Measurements from ENCODE around the gene SORBS1. TPM values are rescaled to one million over a fixed set of nuclear protein-coding genes. Genes with fewer than 3 reads are reported as not detected.

SORBS1 gene
- total RNA-seq, 4 donors from 2014 or later = 35.1 to 53.1 (median 43.3) TPM

DNA sequence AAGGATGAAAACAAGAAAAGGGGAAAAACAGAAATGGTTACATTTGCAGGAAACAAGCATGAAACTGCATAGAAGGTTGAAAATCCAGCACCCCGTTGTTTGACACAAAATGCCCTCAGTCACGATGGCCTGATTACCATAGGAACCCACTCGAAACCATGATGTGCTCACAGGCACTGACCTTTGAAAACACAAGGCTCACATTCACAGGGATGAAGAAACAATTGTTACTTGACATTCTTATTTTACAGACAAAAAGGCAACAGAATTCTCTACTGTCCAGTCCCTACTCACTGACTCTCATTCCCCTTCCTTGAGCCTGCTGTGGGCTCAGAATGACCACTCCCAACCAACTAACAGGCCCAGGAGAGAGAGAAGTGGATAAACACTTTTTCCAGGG is 138.9 kb downstream of the SORBS1 start:
- no peak for DNase-seq (ENCODE audit: low spot score in 2 of 2)
- intact Hi-C loops (cut with DNase I; ENCODE audit: low total_unique reads) = no loop called here
- TF ChIP-seq, protein P1, sequence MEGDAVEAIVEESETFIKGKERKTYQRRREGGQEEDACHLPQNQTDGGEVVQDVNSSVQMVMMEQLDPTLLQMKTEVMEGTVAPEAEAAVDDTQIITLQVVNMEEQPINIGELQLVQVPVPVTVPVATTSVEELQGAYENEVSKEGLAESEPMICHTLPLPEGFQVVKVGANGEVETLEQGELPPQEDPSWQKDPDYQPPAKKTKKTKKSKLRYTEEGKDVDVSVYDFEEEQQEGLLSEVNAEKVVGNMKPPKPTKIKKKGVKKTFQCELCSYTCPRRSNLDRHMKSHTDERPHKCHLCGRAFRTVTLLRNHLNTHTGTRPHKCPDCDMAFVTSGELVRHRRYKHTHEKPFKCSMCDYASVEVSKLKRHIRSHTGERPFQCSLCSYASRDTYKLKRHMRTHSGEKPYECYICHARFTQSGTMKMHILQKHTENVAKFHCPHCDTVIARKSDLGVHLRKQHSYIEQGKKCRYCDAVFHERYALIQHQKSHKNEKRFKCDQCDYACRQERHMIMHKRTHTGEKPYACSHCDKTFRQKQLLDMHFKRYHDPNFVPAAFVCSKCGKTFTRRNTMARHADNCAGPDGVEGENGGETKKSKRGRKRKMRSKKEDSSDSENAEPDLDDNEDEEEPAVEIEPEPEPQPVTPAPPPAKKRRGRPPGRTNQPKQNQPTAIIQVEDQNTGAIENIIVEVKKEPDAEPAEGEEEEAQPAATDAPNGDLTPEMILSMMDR (IDR thresholded peaks at IDR 0.05) = no peak
- no peak for TF ChIP-seq POLR2A (IDR thresholded peaks at IDR 0.05)
- no peak overlapping the region for H3K4me3 ChIP-seq (ENCODE audit: low read depth, poor library complexity, severe bottlenecking)
- WGBS, 2 donors = 85 to 86% methylated on average over 3 of the region's 3 CpGs

DNA sequence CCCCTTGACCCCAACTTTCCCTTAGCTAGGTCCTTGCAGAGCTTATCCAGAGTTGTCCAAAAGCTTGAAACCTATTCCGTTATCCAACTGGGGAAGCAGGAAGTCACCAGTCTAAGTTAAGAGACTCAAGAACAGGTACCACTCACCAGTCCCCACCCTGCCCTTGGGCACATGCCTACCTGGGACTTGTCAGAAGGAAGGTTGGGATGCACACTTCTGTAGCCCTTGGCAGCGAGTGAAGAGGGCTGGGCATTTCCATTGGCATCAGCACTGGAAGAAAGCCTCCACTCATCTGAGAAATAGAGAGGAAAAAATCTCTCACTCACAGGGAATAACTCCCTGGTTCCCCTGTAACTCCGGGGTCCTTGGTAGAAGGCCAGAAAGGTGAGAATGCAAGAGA is 139.4 kb downstream of the SORBS1 start:
- WGBS, 2 donors = 77 to 84% methylated on average over 3 of the region's 3 CpGs
- DNase-seq (ENCODE audit: low spot score in 2 of 2) = no peak
- H3K4me3 ChIP-seq (ENCODE audit: low read depth, poor library complexity, severe bottlenecking) = no peak overlapping the region
- no peak for TF ChIP-seq POLR2A (IDR thresholded peaks at IDR 0.05)
- TF ChIP-seq, protein P1 (IDR thresholded peaks at IDR 0.05) = no peak
- intact Hi-C loops (cut with DNase I; ENCODE audit: low total_unique reads) = no loop called here

DNA sequence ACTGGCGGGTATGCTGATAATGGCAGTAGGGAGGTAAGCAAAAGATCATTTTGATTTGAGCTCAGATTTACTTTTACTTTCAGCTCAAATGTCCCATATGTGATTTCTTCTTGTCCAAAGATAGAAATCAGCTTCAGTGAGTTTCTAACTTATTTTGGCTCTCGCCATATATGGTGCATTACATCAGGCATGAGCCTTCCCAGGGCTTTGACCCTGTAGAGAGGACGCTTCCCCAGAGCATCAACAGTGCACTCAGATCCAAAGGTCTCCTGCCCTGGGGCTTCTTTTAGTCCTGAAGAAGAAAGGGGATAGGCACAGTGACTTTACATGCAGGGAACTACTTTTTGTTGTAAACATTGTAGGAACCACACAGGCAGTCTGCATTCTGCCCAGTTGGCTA is 141.8 kb downstream of the SORBS1 start:
- no peak for DNase-seq (ENCODE audit: low spot score in 2 of 2)
- no peak overlapping the region for H3K4me3 ChIP-seq (ENCODE audit: low read depth, poor library complexity, severe bottlenecking)
- no peak for TF ChIP-seq POLR2A (IDR thresholded peaks at IDR 0.05)
- TF ChIP-seq, protein P1 (IDR thresholded peaks at IDR 0.05) = no peak
- 88 to 90% methylated on average over 3 of the region's 3 CpGs for WGBS, 2 donors
- intact Hi-C loops (cut with DNase I; ENCODE audit: low total_unique reads) = no loop called here

DNA sequence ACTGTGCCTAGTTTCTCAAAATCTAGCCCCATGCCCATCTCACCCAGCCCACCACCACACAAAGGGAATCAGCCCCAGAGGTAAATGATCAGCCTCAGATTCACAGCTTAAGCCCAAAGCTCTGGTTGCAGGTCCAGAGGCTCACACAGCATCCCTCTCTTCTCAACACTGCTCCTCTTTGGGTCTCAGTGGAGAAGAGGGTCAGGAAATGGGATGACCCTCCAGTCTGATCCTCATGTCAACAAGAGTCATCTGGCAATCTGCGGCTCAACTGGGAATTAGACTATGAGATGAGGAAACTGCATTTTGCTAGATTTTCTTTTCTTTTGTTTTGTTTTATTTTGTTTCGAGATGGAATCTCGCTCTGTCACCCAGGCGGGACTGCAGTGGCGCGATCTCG is 144.2 kb downstream of the SORBS1 start:
- H3K4me3 ChIP-seq (ENCODE audit: low read depth, poor library complexity, severe bottlenecking) = no peak overlapping the region
- no peak for DNase-seq (ENCODE audit: low spot score in 2 of 2)
- intact Hi-C loops (cut with DNase I; ENCODE audit: low total_unique reads) = no loop called here
- TF ChIP-seq, protein P1 (IDR thresholded peaks at IDR 0.05) = no peak
- TF ChIP-seq POLR2A (IDR thresholded peaks at IDR 0.05) = no peak
- 85 to 92% methylated on average over 7 of the region's 7 CpGs for WGBS, 2 donors

DNA sequence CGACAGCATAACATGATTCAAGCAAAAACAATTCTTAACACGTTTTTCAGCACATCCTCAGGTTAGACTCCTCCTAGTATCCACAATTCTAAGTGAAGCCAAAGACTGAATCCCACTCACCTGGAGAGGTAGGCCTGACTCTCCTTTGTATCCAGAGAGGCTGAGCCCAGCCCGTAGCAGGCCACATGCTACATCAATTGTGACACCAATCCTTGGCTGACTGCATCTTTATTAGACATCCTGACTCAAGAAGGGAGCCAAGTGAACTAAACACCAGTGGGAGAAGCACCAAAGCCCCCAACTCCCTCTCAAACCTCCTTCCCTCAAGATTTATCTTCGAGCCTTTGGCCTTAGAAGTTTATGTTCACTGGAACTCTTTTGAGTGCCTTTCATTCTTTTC is 144.9 kb downstream of the SORBS1 start:
- no peak overlapping the region for H3K4me3 ChIP-seq (ENCODE audit: low read depth, poor library complexity, severe bottlenecking)
- DNase-seq (ENCODE audit: low spot score in 2 of 2) = no peak
- TF ChIP-seq POLR2A (IDR thresholded peaks at IDR 0.05) = no peak
- TF ChIP-seq, protein P1 (IDR thresholded peaks at IDR 0.05) = no peak
- WGBS, 2 donors = 53 to 60% methylated on average over 4 of the region's 4 CpGs
- intact Hi-C loops (cut with DNase I; ENCODE audit: low total_unique reads) = no loop called here

DNA sequence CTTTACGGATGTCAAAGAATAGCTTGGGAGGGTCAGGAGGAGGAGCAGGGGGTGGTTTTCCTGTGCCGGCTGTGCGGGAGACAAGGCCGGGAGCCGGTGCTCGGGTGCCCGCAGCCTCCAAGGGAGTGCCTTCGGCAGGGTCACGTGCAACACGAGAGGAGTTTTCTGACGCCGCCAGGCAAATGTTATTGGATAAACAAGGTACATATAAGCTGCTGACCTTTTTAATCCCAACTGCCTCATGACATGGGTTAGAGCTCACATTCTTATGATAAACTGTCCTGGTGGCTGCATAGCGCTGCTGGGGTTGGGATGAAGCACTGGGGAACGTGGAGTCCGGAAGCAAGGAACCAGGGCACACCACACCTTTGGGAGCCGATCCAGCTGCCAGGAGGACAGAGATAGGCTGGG is 145.5 kb downstream of the SORBS1 start:
- no peak for TF ChIP-seq POLR2A (IDR thresholded peaks at IDR 0.05)
- intact Hi-C loops (cut with DNase I; ENCODE audit: low total_unique reads) = no loop called here
- no peak for DNase-seq (ENCODE audit: low spot score in 2 of 2)
- no peak overlapping the region for H3K4me3 ChIP-seq (ENCODE audit: low read depth, poor library complexity, severe bottlenecking)
- 54 to 71% methylated on average over 16 of the region's 16 CpGs for WGBS, 2 donors
